Subcutaneous abdominal adipose tissue (tissue), 5 donors: ENCODE data around the gene SLC41A3.

Source experiments
- H3K27ac ChIP-seq: one replicate; pipeline ENCODE4 v1.7.0; 2013; ENCODE audit warnings: low read depth, mild to moderate bottlenecking, inconsistent platforms, low read length, moderate library complexity
- H3K27me3 ChIP-seq, 5 donors: one replicate each; pipeline ENCODE4 v1.7.0; 2013; ENCODE audit warnings: low read length in 5 of 5, inconsistent platforms in 1 of 5; ENCODE audit not compliant: control insufficient read depth in 5 of 5, insufficient read depth in 4 of 5
- H3K36me3 ChIP-seq, 5 donors: one replicate each; pipeline ENCODE4 v1.7.0; 2013; ENCODE audit warnings: low read length in 5 of 5; ENCODE audit not compliant: control insufficient read depth in 5 of 5, insufficient read depth in 5 of 5
- H3K4me1 ChIP-seq, 5 donors: one replicate each; pipeline ENCODE4 v1.7.0; 2013; ENCODE audit warnings: low read length in 5 of 5, mild to moderate bottlenecking in 3 of 5, moderate library complexity in 1 of 5; ENCODE audit not compliant: control insufficient read depth in 5 of 5, insufficient read depth in 5 of 5
- H3K4me3 ChIP-seq, 5 donors: one replicate each; pipeline ENCODE4 v1.7.0; 2013; ENCODE audit warnings: low read length in 5 of 5, low read depth in 1 of 5
- H3K9ac ChIP-seq, 5 donors: one replicate each; pipeline ENCODE4 v1.7.0; 2013; ENCODE audit warnings: low read length in 5 of 5, mild to moderate bottlenecking in 4 of 5, moderate library complexity in 3 of 5
- H3K9me3 ChIP-seq, 5 donors: one replicate each; pipeline ENCODE4 v1.7.0; 2013; ENCODE audit warnings: low read length in 5 of 5; ENCODE audit not compliant: control insufficient read depth in 5 of 5
- donor health status: healthy.
- donor health status: healthy.
- donor health status: healthy.
- donor health status: healthy.
- donor health status: healthy.

SLC41A3 gene

GRCh38 chr3:126083913-126084767 is at the start of gene SLC41A3:
Gene SLC41A3, minus strand, starts transcription at chr3:126084124. Its CDS starts 15,905 bp downstream, at chr3:126068219.
- Histone ChIP-seq H3K27me3 (no peaks in the 10 kb centered on the region), H3K4me3 (peak within 1 kb of the TSS; percentile 69 to 83 (median 78)), H3K9ac (peak within 1 kb of the TSS in 4 of 5 donors; percentile 70 to 88 (median 81)), H3K27ac (peak within 1 kb of the TSS; percentile 44), H3K4me1 (peaks cover 0 to 26% (median 22%) of the 10 kb centered on the region in 5 donors), H3K36me3 (no peaks in the 10 kb centered on the region), H3K9me3 (peaks cover 0 to 2% (median 0%) of the 10 kb centered on the region in 5 donors)

- no peaks in the 10 kb centered on the region for H3K9me3 ChIP-seq
- no peak overlapping the region for H3K9ac ChIP-seq
- H3K4me1 ChIP-seq: peaks cover 2 to 18% (median 7%) of the 10 kb centered on the region in 5 donors
- peaks cover 0 to 54% (median 19%) of the 10 kb centered on the region in 5 donors for H3K36me3 ChIP-seq
- H3K27ac ChIP-seq: no peak overlapping the region
- H3K4me3 ChIP-seq: no peak overlapping the region
- H3K27me3 ChIP-seq: peaks cover 0 to 5% (median 0%) of the 10 kb centered on the region in 5 donors
These were observed 49.7 kb upstream of the SLC41A3 start for GRCh38 chr3:126133606-126134005.

GRCh38 chr3:126132751-126133511 is 49.0 kb upstream of the SLC41A3 start:
- Histone ChIP-seq H3K27me3 (peaks cover 0 to 5% (median 0%) of the 10 kb centered on the region in 5 donors), H3K4me1 (peaks cover 2 to 18% (median 7%) of the 10 kb centered on the region in 5 donors), H3K36me3 (peaks cover 0 to 54% (median 19%) of the 10 kb centered on the region in 5 donors)

GRCh38 chr3:126131881-126132750 is 48.2 kb upstream of the SLC41A3 start:
- Histone ChIP-seq H3K9ac (no peak overlapping the region), H3K27me3 (peaks cover 0 to 2% (median 0%) of the 10 kb centered on the region in 5 donors), H3K36me3 (peaks cover 0 to 50% (median 16%) of the 10 kb centered on the region in 5 donors), H3K27ac (no peak overlapping the region), H3K4me1 (peaks cover 2 to 18% (median 7%) of the 10 kb centered on the region in 5 donors), H3K4me3 (no peak overlapping the region), H3K9me3 (no peaks in the 10 kb centered on the region)

More at GRCh38 chr3:126132751-126133511, 49.0 kb upstream of the SLC41A3 start:
- H3K4me3 ChIP-seq: no peak overlapping the region
- no peak overlapping the region for H3K9ac ChIP-seq
- no peak overlapping the region for H3K27ac ChIP-seq
- no peaks in the 10 kb centered on the region for H3K9me3 ChIP-seq

GRCh38 chr3:126130981-126131745 is 47.2 kb upstream of the SLC41A3 start:
- Histone ChIP-seq H3K9ac (no peak overlapping the region), H3K9me3 (no peaks in the 10 kb centered on the region), H3K27me3 (no peaks in the 10 kb centered on the region), H3K27ac (no peak overlapping the region), H3K4me3 (no peak overlapping the region), H3K4me1 (peaks cover 2 to 18% (median 7%) of the 10 kb centered on the region in 5 donors), H3K36me3 (peaks cover 0 to 44% (median 16%) of the 10 kb centered on the region in 5 donors)

GRCh38 chr3:126130081-126130855 is 46.3 kb upstream of the SLC41A3 start:
- Histone ChIP-seq H3K9ac (no peak overlapping the region), H3K4me3 (no peak overlapping the region), H3K4me1 (peaks cover 2 to 18% (median 7%) of the 10 kb centered on the region in 5 donors), H3K27me3 (no peaks in the 10 kb centered on the region), H3K9me3 (no peaks in the 10 kb centered on the region), H3K27ac (no peak overlapping the region), H3K36me3 (peaks cover 0 to 39% (median 9%) of the 10 kb centered on the region in 5 donors)

- H3K36me3 ChIP-seq: peaks cover 0 to 32% (median 12%) of the 10 kb centered on the region in 5 donors
These were observed 45.5 kb upstream of the SLC41A3 start for GRCh38 chr3:126129398-126129891.

GRCh38 chr3:126128504-126129397 is 44.8 kb upstream of the SLC41A3 start:
- no peak overlapping the region for H3K4me3 ChIP-seq
- H3K27me3 ChIP-seq: no peaks in the 10 kb centered on the region
- no peak overlapping the region for H3K27ac ChIP-seq
- no peak overlapping the region for H3K9ac ChIP-seq
- H3K4me1 ChIP-seq: peaks cover 0 to 13% (median 7%) of the 10 kb centered on the region in 5 donors
- H3K9me3 ChIP-seq: no peaks in the 10 kb centered on the region
- peaks cover 0 to 32% (median 12%) of the 10 kb centered on the region in 5 donors for H3K36me3 ChIP-seq

More at GRCh38 chr3:126129398-126129891, 45.5 kb upstream of the SLC41A3 start:
- Histone ChIP-seq H3K27me3 (no peaks in the 10 kb centered on the region), H3K4me3 (no peak overlapping the region), H3K9ac (no peak overlapping the region), H3K9me3 (no peaks in the 10 kb centered on the region), H3K4me1 (peaks cover 2 to 18% (median 7%) of the 10 kb centered on the region in 5 donors), H3K27ac (no peak overlapping the region)
